SK-N-SH (cell line): ENCODE measurements around the gene CHRNB1. TPM values are rescaled to one million over a fixed set of nuclear protein-coding genes. Genes with fewer than 3 reads are reported as not detected.

Experiments
- CTCF ChIA-PET: fragments of 300-600, 350-600 bp; formaldehyde crosslinking; extraction: SDS; loops from one replicate; lab custom pipeline; 2021; lab: Yijun Ruan, JAX
- POLR2A ChIA-PET: fragments of 350-600 bp; sonication (Branson Sonifier 250); formaldehyde crosslinking; extraction: SDS; loops from one replicate; lab custom pipeline; 2020; ENCODE audit warnings: antibody characterized with exemption, inconsistent platforms; lab: Yijun Ruan, JAX
- DNase-seq: peaks from one replicate; pipeline ENCODE4 v3.0.0; 2012
- H2AFZ ChIP-seq: fragments of 200-600 bp; sonication (generic); 2 replicates; pipeline ENCODE4 v1.8.1; 2016; ENCODE audit warnings: antibody characterized with exemption, mild to moderate bottlenecking, low read depth
- H3F3A ChIP-seq: fragments of 200-600 bp; sonication (generic); replicated peaks from 2 replicates; pipeline ENCODE3; 2016; ENCODE audit warnings: antibody characterized with exemption, mild to moderate bottlenecking; ENCODE audit not compliant: insufficient read depth
- H3K27ac ChIP-seq, 2 experiments: fragments of 200-500 bp in 1 of 2; fragments of 200-600 bp in 1 of 2; sonication (Bioruptor generic) in 1 of 2; sonication (generic), shearing (Covaris generic) in 1 of 2; 2 replicates each; pipeline versions ENCODE4 v1.5.1 to v1.6.1; 2014 to 2016; ENCODE audit warnings: low read depth in 2 of 2, inconsistent platforms in 1 of 2, low read length in 1 of 2, mild to moderate bottlenecking in 1 of 2, mixed read lengths in 1 of 2
- H3K27me3 ChIP-seq: fragments of 200-600 bp; sonication (generic), shearing (Covaris generic); 2 replicates; pipeline ENCODE4 v1.6.1; 2016; ENCODE audit warnings: mixed run types; ENCODE audit not compliant: insufficient read depth
- H3K36me3 ChIP-seq, 2 experiments: fragments of 200-500 bp in 1 of 2; fragments of 200-600 bp in 1 of 2; sonication (Bioruptor generic) in 1 of 2; sonication (generic) in 1 of 2; replicated peaks in 1 of 2; 2 replicates each; pipeline versions ENCODE3 to v1.5.1; 2014 to 2016; ENCODE audit warnings: low read length in 1 of 2, mild to moderate bottlenecking in 1 of 2; ENCODE audit not compliant: insufficient read depth in 2 of 2, control insufficient read depth in 1 of 2
- H3K4me1 ChIP-seq, 2 experiments: fragments of 200-500 bp in 1 of 2; fragments of 200-600 bp in 1 of 2; sonication (Bioruptor generic) in 1 of 2; sonication (generic), shearing (Covaris generic) in 1 of 2; 2 replicates each; pipeline versions ENCODE4 v1.5.1 to v1.6.1; 2014 to 2016; ENCODE audit warnings: low read depth in 1 of 2, low read length in 1 of 2, mixed run types in 1 of 2; ENCODE audit not compliant: insufficient read depth in 2 of 2, control insufficient read depth in 1 of 2
- H3K4me2 ChIP-seq: fragments of 200-600 bp; sonication (generic), shearing (Covaris generic); 2 replicates; pipeline ENCODE4 v1.6.1; 2017; ENCODE audit warnings: mixed run types
- H3K4me3 ChIP-seq, 2 experiments: fragments of 200-500 bp in 1 of 2; fragments of 200-600 bp in 1 of 2; sonication (Bioruptor generic) in 1 of 2; sonication (generic), shearing (Covaris generic) in 1 of 2; 2 replicates each; pipeline versions ENCODE4 v1.5.1 to v1.8.1; 2014 to 2016; ENCODE audit warnings: low read depth in 2 of 2, inconsistent platforms in 1 of 2, low read length in 1 of 2, mild to moderate bottlenecking in 1 of 2, mixed read lengths in 1 of 2, moderate library complexity in 1 of 2
- H3K79me2 ChIP-seq: fragments of 200-600 bp; sonication (generic); 2 replicates; pipeline ENCODE4 v1.8.1; 2017; ENCODE audit warnings: mild to moderate bottlenecking; ENCODE audit not compliant: insufficient read depth
- H3K9ac ChIP-seq: fragments of 200-600 bp; sonication (generic); 2 replicates; pipeline ENCODE4 v1.6.1; 2017; ENCODE audit warnings: mixed run types
- H3K9me2 ChIP-seq: fragments of 200-600 bp; sonication (generic); 2 replicates; pipeline ENCODE4 v1.6.1; 2017; ENCODE audit warnings: mixed run types
- H3K9me3 ChIP-seq: fragments of 200-600 bp; sonication (generic); 2 replicates; pipeline ENCODE4 v1.6.1; 2017; ENCODE audit warnings: mixed run types, mild to moderate bottlenecking, moderate library complexity
- H4K20me1 ChIP-seq: fragments of 200-600 bp; sonication (generic); 2 replicates; pipeline ENCODE4 v1.6.1; 2017; ENCODE audit warnings: mild to moderate bottlenecking, mixed run types; ENCODE audit not compliant: insufficient read depth
- EZH2phosphoT487 ChIP-seq: fragments of 200-600 bp; sonication (generic); IDR thresholded peaks from 2 replicates; pipeline ENCODE4 v1.6.1; 2017; ENCODE audit warnings: low read depth, mixed run types, mild to moderate bottlenecking, antibody characterized with exemption, moderate library complexity, borderline replicate concordance
- FOSL2 ChIP-seq: IDR thresholded peaks from 2 replicates; pipeline ENCODE4 v1.4.0; 2012; ENCODE audit warnings: low read depth, mild to moderate bottlenecking, moderate library complexity, borderline replicate concordance
- JUND ChIP-seq: IDR thresholded peaks from 2 replicates; pipeline ENCODE4 v1.4.0; 2012
- MAX ChIP-seq: IDR thresholded peaks from 2 replicates; pipeline ENCODE4 v1.4.0; 2012; ENCODE audit warnings: low read depth
- MEF2A ChIP-seq: IDR thresholded peaks from 2 replicates; pipeline ENCODE4 v1.4.0; 2012; ENCODE audit warnings: low read depth, borderline replicate concordance
- NFIC ChIP-seq: IDR thresholded peaks from 2 replicates; pipeline ENCODE4 v1.4.0; 2012; ENCODE audit warnings: borderline replicate concordance
- RCOR1 ChIP-seq: fragments of 150-350 bp; IDR thresholded peaks from 2 replicates; pipeline ENCODE4 v1.6.1; 2017; ENCODE audit warnings: antibody characterized with exemption, low read length
- REST ChIP-seq: IDR thresholded peaks from 2 replicates; pipeline ENCODE4 v1.6.1; 2012; ENCODE audit warnings: mild to moderate bottlenecking, low read depth, low read length, moderate library complexity
- RFX5 ChIP-seq: IDR thresholded peaks from 2 replicates; pipeline ENCODE4 v1.6.1; 2012; ENCODE audit warnings: mild to moderate bottlenecking, improper control_type of control experiment, low read length
- RXRA ChIP-seq: IDR thresholded peaks from 2 replicates; pipeline ENCODE4 v1.4.0; 2012; ENCODE audit warnings: low read depth, mild to moderate bottlenecking, borderline replicate concordance
- SIN3A ChIP-seq: IDR thresholded peaks from 2 replicates; pipeline ENCODE4 v1.6.1; 2012; ENCODE audit warnings: low read depth, mild to moderate bottlenecking, low read length, moderate library complexity, borderline replicate concordance
- TAF1 ChIP-seq: IDR thresholded peaks from 2 replicates; pipeline ENCODE4 v1.6.1; 2012; ENCODE audit warnings: low read depth, mild to moderate bottlenecking, low read length, moderate library complexity, borderline replicate concordance
- TCF12 ChIP-seq: IDR thresholded peaks from 2 replicates; pipeline ENCODE4 v1.4.0; 2012
- TEAD4 ChIP-seq: IDR thresholded peaks from 2 replicates; pipeline ENCODE4 v1.4.0; 2012; ENCODE audit warnings: mild to moderate bottlenecking, borderline replicate concordance; ENCODE audit not compliant: insufficient read depth
- USF1 ChIP-seq: IDR thresholded peaks from 2 replicates; pipeline ENCODE4 v1.4.0; 2012; ENCODE audit warnings: low read depth, borderline replicate concordance
- YY1 ChIP-seq: IDR thresholded peaks from 2 replicates; pipeline ENCODE4 v1.4.0; 2012; ENCODE audit warnings: low read depth, mild to moderate bottlenecking
- ZBTB33 ChIP-seq: IDR thresholded peaks from 2 replicates; pipeline ENCODE4 v1.4.0; 2012; ENCODE audit warnings: low read depth, borderline replicate concordance
- WGBS: methylation state at CpG from one replicate; pipeline ENCODE4 v1.1.6; 2017; ENCODE audit warnings: low lambda C conversion rate; 5-methylcytosine and 5-hydroxymethylcytosine counted together
- polyA plus RNA-seq, 3 experiments: library from polyadenylated mRNA; depleted of rRNA; stranded (reverse); fragments of >200 nt; gene quantifications; 2 replicates each; pipeline ENCODE4 v1.2.3, GENCODE V29; 2012

CHRNB1 gene
- polyA plus RNA-seq, 1 of the 3 experiments (the other 2 are of a cell fraction) = 26.8 TPM

GRCh38 chr17:7417056-7417655 is 27.7 kb upstream of the CHRNB1 start:
- TF ChIP-seq MAX (no peak), RXRA (no peak), SIN3A (no peak), TCF12 (no peak), RFX5 (no peak), ZBTB33 (no peak), RCOR1 (no peak), MEF2A (no peak), YY1 (no peak), REST (no peak), EZH2phosphoT487 (no peak), USF1 (no peak), TAF1 (no peak), JUND (no peak), NFIC (no peak), FOSL2 (no peak), TEAD4 (no peak)
- no peak overlapping the region for H3K27ac ChIP-seq
- 96% methylated on average over 42 of the region's 54 CpGs for WGBS
- H3K4me2 ChIP-seq = no peak overlapping the region
- no peak overlapping the region for H2AFZ ChIP-seq
- H3K4me1 ChIP-seq = no peaks in the 10 kb centered on the region; a peak in 1 of 4 replicates
- H3K9me2 ChIP-seq = no peaks in the 10 kb centered on the region
- H3K4me3 ChIP-seq = no peak overlapping the region
- peaks cover 0 to 43% of the 10 kb centered on the region in 2 experiments for H3K36me3 ChIP-seq
- H3F3A ChIP-seq = no peaks in the 10 kb centered on the region
- no peaks in the 10 kb centered on the region for H3K9me3 ChIP-seq
- no peaks in the 10 kb centered on the region for H3K27me3 ChIP-seq
- no peaks in the 10 kb centered on the region for H3K79me2 ChIP-seq
- DNase-seq = no peak
- H3K9ac ChIP-seq = no peak overlapping the region
- H4K20me1 ChIP-seq = no peaks in the 10 kb centered on the region
- ChIA-PET CTCF (interaction anchor here (0.9 to 2.0 kb wide), 2 partner anchors 10 to 143 kb away, joined by 3 to 6 read pairs; partner anchors contain the start of gene NLGN2), POLR2A (no interaction called here)
